ENCODE measurements around the gene ZMYND15. TPM values are rescaled to one million over a fixed set of nuclear protein-coding genes. Genes with fewer than 3 reads are reported as not detected.

ZMYND15 gene
- total and polyA plus RNA-seq, 2 of the 4 experiments (the other 2 are of a cell fraction), result 0.07 TPM; not detected in 1

DNA sequence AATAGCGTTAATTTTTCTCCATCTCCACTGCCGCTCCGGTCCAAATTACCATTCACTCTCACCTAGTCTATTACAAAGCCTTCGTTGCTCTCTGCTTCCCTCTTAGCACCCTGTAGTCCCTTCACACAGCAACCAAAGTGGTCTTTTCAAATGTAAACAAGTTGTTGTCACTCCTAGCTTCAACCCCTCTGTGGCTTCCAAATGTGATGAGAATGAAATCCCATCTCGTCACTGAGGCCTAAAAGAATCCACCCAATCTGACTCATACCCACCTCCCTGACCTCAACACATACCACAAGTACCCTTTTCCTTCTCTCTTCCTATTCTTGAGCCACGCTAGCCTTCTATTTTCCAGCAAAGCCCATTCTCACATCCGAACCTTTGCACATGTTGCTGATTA is 33.5 kb upstream of the ZMYND15 start:
- Histone ChIP-seq H3K14ac (replicated peaks; ENCODE audit: low read depth, low read length) (no peak overlapping the region), H3K56ac (ENCODE audit: extremely low read depth, insufficient read depth, low read length) (no peak overlapping the region), H3K23ac (ENCODE audit: low read depth, low read length) (no peak overlapping the region), H3K27ac (ENCODE audit: insufficient read depth, low read length) (no peak overlapping the region), H3K4ac (ENCODE audit: low read depth, low read length) (peak overlapping the region; percentile 15; the same call in 1 of the 2 replicates), H2BK5ac (ENCODE audit: low read depth, low read length, poor library complexity, severe bottlenecking) (no peak overlapping the region), H4K20me1 (ENCODE audit: insufficient read depth, low read length) (peaks cover 4% of the 10 kb centered on the region; the same call in 1 of the 2 replicates), H2BK15ac (ENCODE audit: low read depth, low read length) (no peak overlapping the region), H3K9me3 (ENCODE audit: control insufficient read depth, insufficient read depth, low read length) (no peaks in the 10 kb centered on the region), H3K18ac (ENCODE audit: low read depth, low read length) (no peak overlapping the region), H4K8ac (ENCODE audit: low read depth in 2 of 2, low read length in 2 of 2) (no peak overlapping the region), H3K27me3 (ENCODE audit: control insufficient read depth, insufficient read depth, low read length) (no peaks in the 10 kb centered on the region), H3K9ac (ENCODE audit: low read depth, low read length) (no peak overlapping the region), H3K9me1 (ENCODE audit: insufficient read depth, low read length) (peaks cover 9% of the 10 kb centered on the region), H4K5ac (ENCODE audit: low read depth, low read length) (no peak overlapping the region), H2AK9ac (replicated peaks; ENCODE audit: low read depth, low read length, poor library complexity) (peak overlapping the region; percentile 57), H3K4me3 (ENCODE audit: insufficient read depth, low read depth, low read length) (no peak overlapping the region), H3K4me1 (ENCODE audit: control insufficient read depth, insufficient read depth, low read length) (peaks cover 10% of the 10 kb centered on the region), H4K91ac (ENCODE audit: insufficient read depth, low read depth, low read length) (no peak overlapping the region), H3K36me3 (ENCODE audit: control insufficient read depth, insufficient read depth, low read length) (no peaks in the 10 kb centered on the region), H3K4me2 (ENCODE audit: low read depth, low read length) (no peak overlapping the region), H2BK120ac (ENCODE audit: low read depth, low read length) (peak overlapping the region; percentile 59; the same call in 1 of the 2 replicates), H3K79me1 (ENCODE audit: low read depth in 1 of 2, low read length in 2 of 2) (peaks cover 15 to 36% of the 10 kb centered on the region in 2 experiments), H2AFZ (replicated peaks; ENCODE audit: low read length, poor library complexity) (no peak overlapping the region), H2BK20ac (ENCODE audit: low read depth, low read length) (no peak overlapping the region), H2AK5ac (ENCODE audit: low read depth, low read length) (peak overlapping the region; percentile 39; the same call in 1 of the 2 replicates)
- DNase-seq (peak; percentile 78), ATAC-seq (ENCODE audit: low read depth) (no peak)
- no peak for TF ChIP-seq MAZ (IDR thresholded peaks at IDR 0.05; ENCODE audit: borderline replicate concordance, low read depth, low read length)
- TF ChIP-seq, protein P1, sequence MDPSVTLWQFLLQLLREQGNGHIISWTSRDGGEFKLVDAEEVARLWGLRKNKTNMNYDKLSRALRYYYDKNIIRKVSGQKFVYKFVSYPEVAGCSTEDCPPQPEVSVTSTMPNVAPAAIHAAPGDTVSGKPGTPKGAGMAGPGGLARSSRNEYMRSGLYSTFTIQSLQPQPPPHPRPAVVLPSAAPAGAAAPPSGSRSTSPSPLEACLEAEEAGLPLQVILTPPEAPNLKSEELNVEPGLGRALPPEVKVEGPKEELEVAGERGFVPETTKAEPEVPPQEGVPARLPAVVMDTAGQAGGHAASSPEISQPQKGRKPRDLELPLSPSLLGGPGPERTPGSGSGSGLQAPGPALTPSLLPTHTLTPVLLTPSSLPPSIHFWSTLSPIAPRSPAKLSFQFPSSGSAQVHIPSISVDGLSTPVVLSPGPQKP (IDR thresholded peaks at IDR 0.05; ENCODE audit: borderline replicate concordance, low read depth, low read length), result no peak
- no peak for TF ChIP-seq BHLHE40 (IDR thresholded peaks at IDR 0.05; ENCODE audit: low read depth, low read length)
- in situ Hi-C loops (cut with MboI; ENCODE audit: low sequenced_read_pairs), result no loop called here
- POLR2A ChIA-PET (ENCODE audit: unreplicated experiment), result no interaction called here
- intact Hi-C loops (cut with micrococcal nuclease), result no loop called here
- BruUV-seq (replicated peaks), result no TSS peak
- dilution Hi-C loops (cut with HindIII; ENCODE audit: low sequenced_read_pairs, unreplicated experiment), result no loop called here
- CTCF ChIA-PET, result no interaction called here
- WGBS, 2 experiments (ENCODE audit: extremely low coverage in 2 of 2, insufficient read length in 1 of 2), result 78% methylated on average over 4 of the region's 7 CpGs; no CpG with 5 or more reads in 1 of the 2 experiments
